Measurements from ENCODE around the gene ERMP1.
"Not testable (repeated sequence)": the region's sequence is repeated elsewhere in the genome, so short reads cannot be mapped to it uniquely, and the experiment has no call there.

The ERMP1 gene

GRCh38 chr9:5783982-5784381, 48.9 kb downstream of the ERMP1 start:
- H3K9me3 ChIP-seq (ENCODE audit: control insufficient read depth in 2 of 2, low read length in 2 of 2), result peaks cover 2 to 3% of the 10 kb centered on the region in 2 donors
- peaks cover 13 to 14% of the 10 kb centered on the region in 2 donors for H3K36me3 ChIP-seq (ENCODE audit: control insufficient read depth in 2 of 2, insufficient read depth in 2 of 2, low read length in 2 of 2)
- no peak overlapping the region for H3K9ac ChIP-seq (ENCODE audit: low read length in 2 of 2)
- no peak overlapping the region for H3K27ac ChIP-seq (ENCODE audit: low read length)
- H3K4me3 ChIP-seq (ENCODE audit: low read length in 2 of 2), result no peak overlapping the region
- H3K27me3 ChIP-seq (ENCODE audit: control insufficient read depth in 1 of 2, insufficient read depth in 2 of 2, low read length in 2 of 2), result no peaks in the 10 kb centered on the region
- H3K4me1 ChIP-seq (ENCODE audit: control insufficient read depth, insufficient read depth, low read length), result no peaks in the 10 kb centered on the region

GRCh38 chr9:5783420-5783819, 49.5 kb downstream of the ERMP1 start:
- H3K9me3 ChIP-seq (ENCODE audit: control insufficient read depth in 2 of 2, low read length in 2 of 2); H3K27ac ChIP-seq (ENCODE audit: low read length); H3K9ac ChIP-seq (ENCODE audit: low read length in 2 of 2); H3K4me1 ChIP-seq (ENCODE audit: control insufficient read depth, insufficient read depth, low read length); H3K4me3 ChIP-seq (ENCODE audit: low read length in 2 of 2); H3K27me3 ChIP-seq (ENCODE audit: control insufficient read depth in 1 of 2, insufficient read depth in 2 of 2, low read length in 2 of 2): not testable (repeated sequence)
- peaks cover 18 to 20% of the 10 kb centered on the region in 2 donors for H3K36me3 ChIP-seq (ENCODE audit: control insufficient read depth in 2 of 2, insufficient read depth in 2 of 2, low read length in 2 of 2)

- H3K9me3 ChIP-seq (ENCODE audit: control insufficient read depth in 2 of 2, low read length in 2 of 2); H3K4me1 ChIP-seq (ENCODE audit: control insufficient read depth, insufficient read depth, low read length); H3K4me3 ChIP-seq (ENCODE audit: low read length in 2 of 2); H3K27me3 ChIP-seq (ENCODE audit: control insufficient read depth in 1 of 2, insufficient read depth in 2 of 2, low read length in 2 of 2); H3K9ac ChIP-seq (ENCODE audit: low read length in 2 of 2); H3K27ac ChIP-seq (ENCODE audit: low read length): not testable (repeated sequence)
- peaks cover 16 to 18% of the 10 kb centered on the region in 2 donors for H3K36me3 ChIP-seq (ENCODE audit: control insufficient read depth in 2 of 2, insufficient read depth in 2 of 2, low read length in 2 of 2)
Observed at GRCh38 chr9:5779705-5780218, 53.2 kb downstream of the ERMP1 start.

GRCh38 chr9:5778805-5779204, 54.1 kb downstream of the ERMP1 start:
- peak overlapping the region in 1 of 2 donors; percentile 12 for H3K4me3 ChIP-seq (ENCODE audit: low read length in 2 of 2)
- no peak overlapping the region for H3K27ac ChIP-seq (ENCODE audit: low read length)
- peaks cover 2 to 8% of the 10 kb centered on the region in 2 donors for H3K9me3 ChIP-seq (ENCODE audit: control insufficient read depth in 2 of 2, low read length in 2 of 2)
- H3K9ac ChIP-seq (ENCODE audit: low read length in 2 of 2), result no peak overlapping the region
- no peaks in the 10 kb centered on the region for H3K4me1 ChIP-seq (ENCODE audit: control insufficient read depth, insufficient read depth, low read length)
- H3K27me3 ChIP-seq (ENCODE audit: control insufficient read depth in 1 of 2, insufficient read depth in 2 of 2, low read length in 2 of 2), result no peaks in the 10 kb centered on the region
- peaks cover 23 to 26% of the 10 kb centered on the region in 2 donors for H3K36me3 ChIP-seq (ENCODE audit: control insufficient read depth in 2 of 2, insufficient read depth in 2 of 2, low read length in 2 of 2)

- peaks cover 29 to 44% of the 10 kb centered on the region in 2 donors for H3K36me3 ChIP-seq (ENCODE audit: control insufficient read depth in 2 of 2, insufficient read depth in 2 of 2, low read length in 2 of 2)
- H3K4me3 ChIP-seq (ENCODE audit: low read length in 2 of 2), result no peak overlapping the region
- no peak overlapping the region for H3K27ac ChIP-seq (ENCODE audit: low read length)
- H3K9ac ChIP-seq (ENCODE audit: low read length in 2 of 2), result no peak overlapping the region
- no peaks in the 10 kb centered on the region for H3K4me1 ChIP-seq (ENCODE audit: control insufficient read depth, insufficient read depth, low read length)
- H3K27me3 ChIP-seq (ENCODE audit: control insufficient read depth in 1 of 2, insufficient read depth in 2 of 2, low read length in 2 of 2), result no peaks in the 10 kb centered on the region
- peaks cover 0 to under 1% of the 10 kb centered on the region in 2 donors for H3K9me3 ChIP-seq (ENCODE audit: control insufficient read depth in 2 of 2, low read length in 2 of 2)
Observed at GRCh38 chr9:5773324-5773999, 59.5 kb downstream of the ERMP1 start.

GRCh38 chr9:5767968-5768932, 64.7 kb downstream of the ERMP1 start:
- H3K27me3 ChIP-seq (ENCODE audit: control insufficient read depth in 1 of 2, insufficient read depth in 2 of 2, low read length in 2 of 2), result no peaks in the 10 kb centered on the region
- H3K9ac ChIP-seq (ENCODE audit: low read length in 2 of 2), result no peak overlapping the region
- H3K9me3 ChIP-seq (ENCODE audit: control insufficient read depth in 2 of 2, low read length in 2 of 2), result no peaks in the 10 kb centered on the region
- H3K4me1 ChIP-seq (ENCODE audit: control insufficient read depth, insufficient read depth, low read length), result no peaks in the 10 kb centered on the region
- H3K4me3 ChIP-seq (ENCODE audit: low read length in 2 of 2), result no peak overlapping the region
- no peak overlapping the region for H3K27ac ChIP-seq (ENCODE audit: low read length)
- H3K36me3 ChIP-seq (ENCODE audit: control insufficient read depth in 2 of 2, insufficient read depth in 2 of 2, low read length in 2 of 2), result peaks cover 33 to 46% of the 10 kb centered on the region in 2 donors

GRCh38 chr9:5764130-5764868, 68.6 kb downstream of the ERMP1 start:
- no peaks in the 10 kb centered on the region for H3K4me1 ChIP-seq (ENCODE audit: control insufficient read depth, insufficient read depth, low read length)
- H3K27ac ChIP-seq (ENCODE audit: low read length), result no peak overlapping the region
- H3K9me3 ChIP-seq (ENCODE audit: control insufficient read depth in 2 of 2, low read length in 2 of 2), result no peaks in the 10 kb centered on the region
- peaks cover 39 to 41% of the 10 kb centered on the region in 2 donors for H3K36me3 ChIP-seq (ENCODE audit: control insufficient read depth in 2 of 2, insufficient read depth in 2 of 2, low read length in 2 of 2)
- H3K9ac ChIP-seq (ENCODE audit: low read length in 2 of 2), result no peak overlapping the region
- no peak overlapping the region for H3K4me3 ChIP-seq (ENCODE audit: low read length in 2 of 2)
- H3K27me3 ChIP-seq (ENCODE audit: control insufficient read depth in 1 of 2, insufficient read depth in 2 of 2, low read length in 2 of 2), result no peaks in the 10 kb centered on the region

GRCh38 chr9:5762421-5762820, 70.5 kb downstream of the ERMP1 start:
- H3K9me3 ChIP-seq (ENCODE audit: control insufficient read depth in 2 of 2, low read length in 2 of 2), result no peaks in the 10 kb centered on the region
- H3K4me3 ChIP-seq (ENCODE audit: low read length in 2 of 2), result no peak overlapping the region
- H3K4me1 ChIP-seq (ENCODE audit: control insufficient read depth, insufficient read depth, low read length), result no peaks in the 10 kb centered on the region
- H3K27me3 ChIP-seq (ENCODE audit: control insufficient read depth in 1 of 2, insufficient read depth in 2 of 2, low read length in 2 of 2), result no peaks in the 10 kb centered on the region
- H3K36me3 ChIP-seq (ENCODE audit: control insufficient read depth in 2 of 2, insufficient read depth in 2 of 2, low read length in 2 of 2), result peaks cover 32 to 38% of the 10 kb centered on the region in 2 donors
- no peak overlapping the region for H3K27ac ChIP-seq (ENCODE audit: low read length)
- no peak overlapping the region for H3K9ac ChIP-seq (ENCODE audit: low read length in 2 of 2)

GRCh38 chr9:5760338-5760737, 72.6 kb downstream of the ERMP1 start:
- Histone ChIP-seq H3K4me1 (ENCODE audit: control insufficient read depth, insufficient read depth, low read length) (no peaks in the 10 kb centered on the region), H3K9ac (ENCODE audit: low read length in 2 of 2) (no peak overlapping the region), H3K27me3 (ENCODE audit: control insufficient read depth in 1 of 2, insufficient read depth in 2 of 2, low read length in 2 of 2) (no peaks in the 10 kb centered on the region), H3K27ac (ENCODE audit: low read length) (no peak overlapping the region), H3K36me3 (ENCODE audit: control insufficient read depth in 2 of 2, insufficient read depth in 2 of 2, low read length in 2 of 2) (peaks cover 25 to 41% of the 10 kb centered on the region in 2 donors), H3K4me3 (ENCODE audit: low read length in 2 of 2) (no peak overlapping the region), H3K9me3 (ENCODE audit: control insufficient read depth in 2 of 2, low read length in 2 of 2) (no peaks in the 10 kb centered on the region)

GRCh38 chr9:5756633-5757032, 76.3 kb downstream of the ERMP1 start:
- Histone ChIP-seq H3K9me3 (ENCODE audit: control insufficient read depth in 2 of 2, low read length in 2 of 2) (no peaks in the 10 kb centered on the region), H3K27ac (ENCODE audit: low read length) (no peak overlapping the region), H3K27me3 (ENCODE audit: control insufficient read depth in 1 of 2, insufficient read depth in 2 of 2, low read length in 2 of 2) (no peaks in the 10 kb centered on the region), H3K4me3 (ENCODE audit: low read length in 2 of 2) (no peak overlapping the region), H3K36me3 (ENCODE audit: control insufficient read depth in 2 of 2, insufficient read depth in 2 of 2, low read length in 2 of 2) (peaks cover 12 to 23% of the 10 kb centered on the region in 2 donors), H3K4me1 (ENCODE audit: control insufficient read depth, insufficient read depth, low read length) (no peaks in the 10 kb centered on the region), H3K9ac (ENCODE audit: low read length in 2 of 2) (no peak overlapping the region)

Data from stomach smooth muscle (tissue), 2 donors.